ENCODE data around the gene TKTL2. TPM values are rescaled to one million over a fixed set of nuclear protein-coding genes. Genes with fewer than 3 reads are reported as not detected.

The TKTL2 gene
- polyA plus RNA-seq (2013) = not detected

DNA sequence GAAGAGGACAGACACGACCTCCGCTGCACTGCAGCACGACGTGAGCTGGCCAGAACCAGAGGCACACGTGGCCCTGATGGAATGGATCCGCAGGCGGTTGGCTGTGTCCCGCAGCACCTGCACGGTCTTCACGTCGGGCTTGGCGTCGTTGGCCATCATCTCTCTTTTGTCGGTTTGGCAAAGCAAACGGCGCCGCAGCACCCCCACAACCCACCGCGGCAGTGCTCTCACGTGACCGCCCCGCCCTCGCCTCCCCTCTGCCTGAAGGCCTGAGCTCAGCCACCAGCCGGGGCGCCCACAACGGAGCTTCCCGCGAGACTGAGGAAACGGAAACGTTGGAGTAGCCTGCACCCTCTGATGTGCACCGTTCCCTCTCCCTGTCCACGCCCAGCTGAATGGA is at the start of gene TKTL2:
Gene TKTL2, minus strand, starts transcription at position 179 of the 400 bp plus-strand sequence. Its CDS starts 20 bp downstream, at position 159.
- ChIA-PET POLR2A (no interaction called here), CTCF (no interaction called here)
- peaks cover 0 to 3% (median 2%) of the 10 kb centered on the region in 5 experiments for H3K27me3 ChIP-seq (replicated peaks in 2 of 5; ENCODE audit: control insufficient read depth in 4 of 5, insufficient read depth in 5 of 5, low read length in 4 of 5)
- no peaks in the 10 kb centered on the region for H3K9me3 ChIP-seq (ENCODE audit: control extremely low read depth in 1 of 5, control insufficient read depth in 4 of 5, insufficient read depth in 2 of 5, low read depth in 1 of 5, low read length in 4 of 5)
- WGBS (ENCODE audit: insufficient coverage) = 93% methylated on average over 28 of the region's 32 CpGs
- no peak for DNase-seq
- H3K36me3 ChIP-seq (ENCODE audit: control insufficient read depth in 4 of 4, insufficient read depth in 4 of 4, low read length in 3 of 4) = no peaks in the 10 kb centered on the region
- no peak within 1 kb of the TSS for H3K27ac ChIP-seq (ENCODE audit: insufficient read depth in 1 of 2, low read depth in 1 of 2, low read length in 2 of 2, poor library complexity in 1 of 2, severe bottlenecking in 2 of 2)
- no peaks in the 10 kb centered on the region for H3K4me1 ChIP-seq (ENCODE audit: control extremely low read depth in 1 of 4, control insufficient read depth in 4 of 4, insufficient read depth in 4 of 4, low read length in 3 of 4)
- H3K4me3 ChIP-seq (ENCODE audit: control insufficient read depth in 1 of 7, extremely low read depth in 1 of 7, insufficient read depth in 4 of 7, low read depth in 2 of 7, low read length in 6 of 7) = no peak within 1 kb of the TSS

DNA sequence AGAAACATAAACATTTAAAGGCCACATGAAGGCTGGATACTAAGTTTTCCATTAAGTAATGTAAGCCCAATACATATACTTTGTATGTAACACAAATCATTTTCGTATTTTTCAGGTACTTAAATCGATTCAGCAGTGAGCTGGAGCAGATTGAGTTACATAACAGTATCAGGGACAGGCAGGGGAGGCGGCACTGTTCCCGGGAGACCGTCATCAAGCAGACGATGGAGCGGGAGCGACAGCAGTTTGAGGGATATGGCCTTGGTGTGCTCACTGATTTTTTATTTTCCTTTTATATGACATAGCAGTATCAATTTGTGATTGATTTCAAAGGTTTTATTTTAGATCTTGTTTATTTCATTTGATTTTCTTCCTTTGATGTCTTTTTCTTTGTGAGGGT is 41.6 kb upstream of the TKTL2 start:
- no peak for DNase-seq
- H3K36me3 ChIP-seq (ENCODE audit: control insufficient read depth in 4 of 4, insufficient read depth in 4 of 4, low read length in 3 of 4) = peaks cover 25 to 66% (median 41%) of the 10 kb centered on the region in 4 experiments
- no peaks in the 10 kb centered on the region for H3K4me1 ChIP-seq (ENCODE audit: control extremely low read depth in 1 of 4, control insufficient read depth in 4 of 4, insufficient read depth in 4 of 4, low read length in 3 of 4)
- WGBS (ENCODE audit: insufficient coverage) = 94% methylated on average over 3 of the region's 8 CpGs
- H3K27me3 ChIP-seq (replicated peaks in 2 of 5; ENCODE audit: control insufficient read depth in 4 of 5, insufficient read depth in 5 of 5, low read length in 4 of 5) = no peaks in the 10 kb centered on the region
- H3K27ac ChIP-seq (ENCODE audit: insufficient read depth in 1 of 2, low read depth in 1 of 2, low read length in 2 of 2, poor library complexity in 1 of 2, severe bottlenecking in 2 of 2) = no peak overlapping the region
- H3K4me3 ChIP-seq (ENCODE audit: control insufficient read depth in 1 of 7, extremely low read depth in 1 of 7, insufficient read depth in 4 of 7, low read depth in 2 of 7, low read length in 6 of 7) = no peak overlapping the region
- no peaks in the 10 kb centered on the region for H3K9me3 ChIP-seq (ENCODE audit: control extremely low read depth in 1 of 5, control insufficient read depth in 4 of 5, insufficient read depth in 2 of 5, low read depth in 1 of 5, low read length in 4 of 5)
- ChIA-PET CTCF (interaction anchor here (1.1 kb wide), 1 partner anchor 9 kb away, joined by 3 read pairs; no protein-coding TSS in a partner anchor), POLR2A (no interaction called here)

DNA sequence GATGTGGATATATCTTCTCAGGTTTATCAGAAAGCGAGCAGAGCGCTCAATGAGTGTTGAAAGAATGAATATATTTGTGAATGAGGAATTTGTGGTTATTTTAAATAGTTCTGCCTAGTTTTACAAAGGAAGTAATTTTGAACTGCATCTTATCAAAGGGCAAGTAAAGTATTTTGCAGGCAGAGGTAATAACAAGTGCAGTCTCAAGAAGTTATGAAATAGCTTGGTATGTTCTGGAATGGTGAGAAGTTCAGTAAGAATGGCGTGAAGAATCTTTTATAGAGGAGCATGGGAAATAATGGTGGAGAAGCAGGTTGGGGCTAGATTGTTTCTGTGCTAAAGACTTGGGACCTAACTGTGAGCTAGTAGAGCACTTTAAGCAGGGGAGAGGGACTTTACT is 31.8 kb upstream of the TKTL2 start:
- Histone ChIP-seq H3K4me3 (ENCODE audit: control insufficient read depth in 1 of 7, extremely low read depth in 1 of 7, insufficient read depth in 4 of 7, low read depth in 2 of 7, low read length in 6 of 7) (no peak overlapping the region), H3K36me3 (ENCODE audit: control insufficient read depth in 4 of 4, insufficient read depth in 4 of 4, low read length in 3 of 4) (peaks cover 3 to 35% (median 19%) of the 10 kb centered on the region in 4 experiments), H3K9me3 (ENCODE audit: control extremely low read depth in 1 of 5, control insufficient read depth in 4 of 5, insufficient read depth in 2 of 5, low read depth in 1 of 5, low read length in 4 of 5) (no peaks in the 10 kb centered on the region), H3K27ac (ENCODE audit: insufficient read depth in 1 of 2, low read depth in 1 of 2, low read length in 2 of 2, poor library complexity in 1 of 2, severe bottlenecking in 2 of 2) (no peak overlapping the region), H3K4me1 (ENCODE audit: control extremely low read depth in 1 of 4, control insufficient read depth in 4 of 4, insufficient read depth in 4 of 4, low read length in 3 of 4) (peaks cover 6 to 18% (median 15%) of the 10 kb centered on the region in 4 experiments), H3K27me3 (replicated peaks in 2 of 5; ENCODE audit: control insufficient read depth in 4 of 5, insufficient read depth in 5 of 5, low read length in 4 of 5) (no peaks in the 10 kb centered on the region)
- DNase-seq = peak in 2 of 3 donors; percentile 6 to 13
- CTCF ChIA-PET = interaction anchor here (0.7 to 2.3 kb wide), 12 partner anchors 9 to 49 kb away, joined by 3 to 9 read pairs (median 4); partner anchors contain the start of gene TMA16
- WGBS (ENCODE audit: insufficient coverage) = 53% methylated on average over 3 of the region's 3 CpGs
- POLR2A ChIA-PET = interaction anchor here (1.1 kb wide), 1 partner anchor 11 kb away, joined by 3 read pairs; the partner anchor contains the start of gene TMA16

GRCh38 chr4:163500586-163500985 is 27.0 kb upstream of the TKTL2 start:
- no CpG with 5 or more reads among the region's 1 CpG for WGBS (ENCODE audit: insufficient coverage)
- Histone ChIP-seq H3K4me3 (ENCODE audit: control insufficient read depth in 1 of 7, extremely low read depth in 1 of 7, insufficient read depth in 4 of 7, low read depth in 2 of 7, low read length in 6 of 7) (no peak overlapping the region), H3K4me1 (ENCODE audit: control extremely low read depth in 1 of 4, control insufficient read depth in 4 of 4, insufficient read depth in 4 of 4, low read length in 3 of 4) (peaks cover 10 to 25% (median 19%) of the 10 kb centered on the region in 4 experiments), H3K27ac (ENCODE audit: insufficient read depth in 1 of 2, low read depth in 1 of 2, low read length in 2 of 2, poor library complexity in 1 of 2, severe bottlenecking in 2 of 2) (no peak overlapping the region), H3K36me3 (ENCODE audit: control insufficient read depth in 4 of 4, insufficient read depth in 4 of 4, low read length in 3 of 4) (peaks cover 0 to 29% (median under 1%) of the 10 kb centered on the region in 4 experiments), H3K27me3 (replicated peaks in 2 of 5; ENCODE audit: control insufficient read depth in 4 of 5, insufficient read depth in 5 of 5, low read length in 4 of 5) (no peaks in the 10 kb centered on the region), H3K9me3 (ENCODE audit: control extremely low read depth in 1 of 5, control insufficient read depth in 4 of 5, insufficient read depth in 2 of 5, low read depth in 1 of 5, low read length in 4 of 5) (no peaks in the 10 kb centered on the region)
- ChIA-PET POLR2A (no interaction called here), CTCF (interaction anchor here (0.7 to 1.1 kb wide), 3 partner anchors 16 to 54 kb away, joined by 3 read pairs; no protein-coding TSS in a partner anchor)
- no peak for DNase-seq

DNA sequence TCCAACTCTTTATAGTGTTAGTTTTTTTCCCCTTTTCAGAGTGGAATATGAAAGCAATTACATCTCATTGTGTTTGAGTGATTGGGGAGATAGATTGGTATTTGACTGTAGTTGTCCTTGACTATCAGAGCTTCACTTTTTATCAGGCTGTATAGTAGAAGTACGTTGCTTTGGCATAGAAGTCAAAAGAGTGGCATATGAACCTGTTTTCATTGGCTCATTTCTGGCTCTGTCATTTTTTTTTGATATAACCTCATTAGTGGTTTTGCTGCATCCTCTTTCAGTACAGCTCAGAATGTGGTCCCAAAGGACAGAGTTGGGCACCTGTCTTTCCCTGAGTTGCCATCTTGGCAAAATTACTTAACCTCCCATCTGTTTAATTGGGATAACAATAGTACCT is 22.3 kb upstream of the TKTL2 start:
- peaks cover 0 to 20% (median under 1%) of the 10 kb centered on the region in 4 experiments for H3K36me3 ChIP-seq (ENCODE audit: control insufficient read depth in 4 of 4, insufficient read depth in 4 of 4, low read length in 3 of 4)
- no CpG with 5 or more reads among the region's 1 CpG for WGBS (ENCODE audit: insufficient coverage)
- POLR2A ChIA-PET = no interaction called here
- peak overlapping the region in 6 of 7 experiments; percentile 34 to 98 (median 97) for H3K4me3 ChIP-seq (ENCODE audit: control insufficient read depth in 1 of 7, extremely low read depth in 1 of 7, insufficient read depth in 4 of 7, low read depth in 2 of 7, low read length in 6 of 7)
- peaks cover 7 to 24% (median 14%) of the 10 kb centered on the region in 4 experiments for H3K4me1 ChIP-seq (ENCODE audit: control extremely low read depth in 1 of 4, control insufficient read depth in 4 of 4, insufficient read depth in 4 of 4, low read length in 3 of 4)
- CTCF ChIA-PET = interaction anchor here (1.4 to 2.4 kb wide), 3 partner anchors 10 to 51 kb away, joined by 3 to 6 read pairs (median 5); no protein-coding TSS in a partner anchor
- H3K27ac ChIP-seq (ENCODE audit: insufficient read depth in 1 of 2, low read depth in 1 of 2, low read length in 2 of 2, poor library complexity in 1 of 2, severe bottlenecking in 2 of 2) = peak overlapping the region in 1 of 2 experiments; percentile 94
- DNase-seq = peak in 2 of 3 donors; percentile 49 to 56
- H3K9me3 ChIP-seq (ENCODE audit: control extremely low read depth in 1 of 5, control insufficient read depth in 4 of 5, insufficient read depth in 2 of 5, low read depth in 1 of 5, low read length in 4 of 5) = no peaks in the 10 kb centered on the region
- no peaks in the 10 kb centered on the region for H3K27me3 ChIP-seq (replicated peaks in 2 of 5; ENCODE audit: control insufficient read depth in 4 of 5, insufficient read depth in 5 of 5, low read length in 4 of 5)

DNA sequence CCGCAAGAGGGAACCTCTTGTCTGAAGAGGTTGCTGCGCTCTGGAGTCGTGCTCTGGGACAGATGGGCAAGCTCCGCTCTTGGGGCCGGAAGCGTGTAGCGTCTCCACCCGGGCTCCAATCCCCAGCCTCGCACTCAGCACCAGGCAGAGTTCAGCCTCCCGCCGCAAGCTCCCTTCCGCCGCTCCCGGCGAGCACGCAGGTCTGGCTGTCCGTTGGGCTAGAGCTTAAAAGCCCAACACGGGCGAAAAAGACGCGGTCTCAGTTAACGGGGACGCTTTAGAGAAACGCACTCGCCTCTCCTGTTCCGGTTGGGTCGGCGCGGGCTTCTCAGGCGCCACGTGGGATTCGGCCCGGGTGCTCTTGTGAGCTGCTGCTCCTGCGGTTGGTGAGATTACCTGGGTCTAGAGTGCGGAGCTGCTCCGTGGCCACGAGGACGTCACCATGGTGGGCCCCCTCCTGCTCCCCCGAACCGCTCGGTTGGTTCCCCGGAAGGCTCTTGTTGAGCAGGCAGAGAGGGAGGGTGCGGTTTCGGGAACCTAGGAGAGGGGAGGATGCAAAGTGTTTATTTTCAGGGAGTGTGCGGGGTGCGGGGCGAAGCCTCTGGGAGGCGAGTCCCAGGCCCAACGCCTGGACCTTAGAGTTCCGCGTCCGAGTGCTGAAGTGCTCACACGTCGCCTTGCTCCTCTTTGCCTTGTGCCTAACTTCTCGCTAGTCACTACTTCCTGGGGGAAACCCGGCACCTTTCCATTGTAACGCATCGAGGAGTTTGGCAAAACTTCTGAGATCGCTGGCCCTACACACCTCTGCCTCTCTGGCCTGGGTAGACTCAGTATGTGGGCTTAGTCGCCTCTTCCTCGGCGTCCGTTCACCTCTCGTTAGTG is 21.0 kb upstream of the TKTL2 start, which contains the start of gene TMA16:
Gene TMA16, plus strand, starts transcription at position 331 of the 882 bp plus-strand sequence. Its CDS starts 112 bp downstream, at position 443.
- ChIA-PET CTCF (interaction anchor here (0.9 to 2.7 kb wide), 6 partner anchors 10 to 59 kb away, joined by 3 to 14 read pairs (median 4); no protein-coding TSS in a partner anchor), POLR2A (interaction anchor here (0.6 to 1.2 kb wide), 3 partner anchors 11 to 384 kb away, joined by 3 to 4 read pairs (median 4); no protein-coding TSS in a partner anchor)
- Histone ChIP-seq H3K27ac (ENCODE audit: insufficient read depth in 1 of 2, low read depth in 1 of 2, low read length in 2 of 2, poor library complexity in 1 of 2, severe bottlenecking in 2 of 2) (peak within 1 kb of the TSS; percentile 85 to 94), H3K4me3 (ENCODE audit: control insufficient read depth in 1 of 7, extremely low read depth in 1 of 7, insufficient read depth in 4 of 7, low read depth in 2 of 7, low read length in 6 of 7) (peak within 1 kb of the TSS; percentile 93 to 99 (median 97)), H3K4me1 (ENCODE audit: control extremely low read depth in 1 of 4, control insufficient read depth in 4 of 4, insufficient read depth in 4 of 4, low read length in 3 of 4) (peaks cover 7 to 24% (median 14%) of the 10 kb centered on the region in 4 experiments), H3K9me3 (ENCODE audit: control extremely low read depth in 1 of 5, control insufficient read depth in 4 of 5, insufficient read depth in 2 of 5, low read depth in 1 of 5, low read length in 4 of 5) (no peaks in the 10 kb centered on the region), H3K36me3 (ENCODE audit: control insufficient read depth in 4 of 4, insufficient read depth in 4 of 4, low read length in 3 of 4) (peaks cover 0 to 11% (median under 1%) of the 10 kb centered on the region in 4 experiments), H3K27me3 (replicated peaks in 2 of 5; ENCODE audit: control insufficient read depth in 4 of 5, insufficient read depth in 5 of 5, low read length in 4 of 5) (no peaks in the 10 kb centered on the region)
- 0% methylated on average over 50 of the region's 64 CpGs for WGBS (ENCODE audit: insufficient coverage)
- peak; percentile 94 to 97 (median 96) for DNase-seq
